Upper lobe of right lung (tissue), 1 donor: ENCODE results near the gene PTGDR. TPM values are rescaled to one million over a fixed set of nuclear protein-coding genes. Genes with fewer than 3 reads are reported as not detected.

ENCODE experiments used
- ATAC-seq: fragments of 200-7000 bp; cut with Tn5 transposase; one replicate; pipeline ENCODE4 v1.9.1; 2020; ENCODE audit warnings: mild to moderate bottlenecking, moderate library complexity
- DNase-seq: peaks from one replicate; pipeline ENCODE4 v3.0.0-alpha.2; 2020
- H3K27ac ChIP-seq: fragments of 200-600 bp; one replicate; pipeline ENCODE4 v1.8.0; 2022
- H3K27me3 ChIP-seq: fragments of 200-600 bp; one replicate; pipeline ENCODE4 v1.8.0; 2022; ENCODE audit warnings: mild to moderate bottlenecking
- H3K36me3 ChIP-seq: fragments of 200-600 bp; one replicate; pipeline ENCODE4 v1.8.0; 2022
- H3K4me1 ChIP-seq: fragments of 200-600 bp; one replicate; pipeline ENCODE4 v1.8.0; 2022
- H3K4me3 ChIP-seq: fragments of 200-600 bp; one replicate; pipeline ENCODE4 v1.8.0; 2022; ENCODE audit warnings: mild to moderate bottlenecking
- H3K9me3 ChIP-seq: fragments of 200-600 bp; one replicate; pipeline ENCODE4 v1.8.0; 2022
- intact Hi-C: fragments of 100-400 bp; cut with DNase I; formaldehyde crosslinking; loops from one replicate; pipeline ENCODE4 v1.11.0; 2022
- total RNA-seq: library from RNA; stranded (reverse); fragmentation: NEBNext Ultra II Directional; extraction: Animal tissue kit (Norgen Biotek cat#: 25700); gene quantifications from one replicate; pipeline ENCODE4 v1.2.1, GENCODE V29; 2021
- TF ChIP-seq, protein P1 (sequence below): fragments of 200-600 bp; IDR thresholded peaks from one replicate; pipeline ENCODE4 v1.8.0; 2022; ENCODE audit warnings: antibody characterized with exemption
- donor health status: DM: no; HTN: yes; CAD: no; lungs with severe emphysema.

Gene PTGDR
- total RNA-seq, 1 donor from 2014 or later: 1.6 TPM

DNA sequence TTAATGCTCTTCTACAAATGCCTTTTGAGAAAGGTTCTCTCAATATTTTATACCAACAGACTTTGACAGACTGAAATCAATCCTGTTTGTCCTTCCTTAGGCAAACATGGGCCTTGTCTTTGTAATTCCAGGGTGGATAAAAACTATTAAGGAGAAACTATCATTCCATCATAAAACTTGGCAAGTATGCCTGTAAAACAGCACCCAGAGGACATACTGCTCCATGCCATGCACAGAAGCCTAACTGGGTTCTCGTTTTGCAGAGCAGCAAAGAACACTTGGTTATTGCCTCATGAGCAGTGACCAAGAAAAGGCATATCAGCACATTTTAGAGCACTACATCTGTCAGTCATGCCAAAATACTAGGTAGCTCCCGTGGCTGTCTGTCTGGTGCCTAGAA is 33.8 kb upstream of the PTGDR start:
- no peak for DNase-seq
- peaks cover 3% of the 10 kb centered on the region for H3K27me3 ChIP-seq
- ATAC-seq: no peak
- no peak overlapping the region for H3K4me3 ChIP-seq
- TF ChIP-seq, protein P1, sequence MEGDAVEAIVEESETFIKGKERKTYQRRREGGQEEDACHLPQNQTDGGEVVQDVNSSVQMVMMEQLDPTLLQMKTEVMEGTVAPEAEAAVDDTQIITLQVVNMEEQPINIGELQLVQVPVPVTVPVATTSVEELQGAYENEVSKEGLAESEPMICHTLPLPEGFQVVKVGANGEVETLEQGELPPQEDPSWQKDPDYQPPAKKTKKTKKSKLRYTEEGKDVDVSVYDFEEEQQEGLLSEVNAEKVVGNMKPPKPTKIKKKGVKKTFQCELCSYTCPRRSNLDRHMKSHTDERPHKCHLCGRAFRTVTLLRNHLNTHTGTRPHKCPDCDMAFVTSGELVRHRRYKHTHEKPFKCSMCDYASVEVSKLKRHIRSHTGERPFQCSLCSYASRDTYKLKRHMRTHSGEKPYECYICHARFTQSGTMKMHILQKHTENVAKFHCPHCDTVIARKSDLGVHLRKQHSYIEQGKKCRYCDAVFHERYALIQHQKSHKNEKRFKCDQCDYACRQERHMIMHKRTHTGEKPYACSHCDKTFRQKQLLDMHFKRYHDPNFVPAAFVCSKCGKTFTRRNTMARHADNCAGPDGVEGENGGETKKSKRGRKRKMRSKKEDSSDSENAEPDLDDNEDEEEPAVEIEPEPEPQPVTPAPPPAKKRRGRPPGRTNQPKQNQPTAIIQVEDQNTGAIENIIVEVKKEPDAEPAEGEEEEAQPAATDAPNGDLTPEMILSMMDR: no peak
- H3K9me3 ChIP-seq: peaks cover 6% of the 10 kb centered on the region
- H3K36me3 ChIP-seq: no peaks in the 10 kb centered on the region
- intact Hi-C loops: no loop called here
- no peak overlapping the region for H3K27ac ChIP-seq
- no peaks in the 10 kb centered on the region for H3K4me1 ChIP-seq

DNA sequence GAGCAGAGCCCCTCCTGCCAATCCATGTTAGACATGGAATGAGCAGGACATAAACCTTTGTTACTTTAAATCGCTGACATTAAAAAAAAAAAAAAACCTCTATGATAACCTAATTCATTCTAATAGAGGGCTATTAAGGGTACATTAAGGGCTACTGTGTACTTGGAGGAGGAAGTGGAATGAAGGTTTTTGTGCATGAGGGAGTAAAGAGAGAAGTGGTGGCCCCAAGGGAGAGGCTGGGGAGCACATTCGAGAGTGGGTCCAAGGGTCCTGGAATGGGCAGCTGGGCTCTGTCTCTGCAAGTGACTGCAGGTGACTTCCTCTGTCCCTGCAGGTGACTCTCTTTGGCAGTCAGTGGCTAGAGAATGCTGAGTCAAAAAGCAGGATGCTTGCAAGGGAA is 32.1 kb upstream of the PTGDR start:
- no peaks in the 10 kb centered on the region for H3K9me3 ChIP-seq
- H3K4me1 ChIP-seq: no peaks in the 10 kb centered on the region
- no peak overlapping the region for H3K4me3 ChIP-seq
- TF ChIP-seq, protein P1: no peak
- intact Hi-C loops: no loop called here
- DNase-seq (no peak), ATAC-seq (no peak)
- H3K27ac ChIP-seq: no peak overlapping the region
- peaks cover 3% of the 10 kb centered on the region for H3K27me3 ChIP-seq
- H3K36me3 ChIP-seq: no peaks in the 10 kb centered on the region

DNA sequence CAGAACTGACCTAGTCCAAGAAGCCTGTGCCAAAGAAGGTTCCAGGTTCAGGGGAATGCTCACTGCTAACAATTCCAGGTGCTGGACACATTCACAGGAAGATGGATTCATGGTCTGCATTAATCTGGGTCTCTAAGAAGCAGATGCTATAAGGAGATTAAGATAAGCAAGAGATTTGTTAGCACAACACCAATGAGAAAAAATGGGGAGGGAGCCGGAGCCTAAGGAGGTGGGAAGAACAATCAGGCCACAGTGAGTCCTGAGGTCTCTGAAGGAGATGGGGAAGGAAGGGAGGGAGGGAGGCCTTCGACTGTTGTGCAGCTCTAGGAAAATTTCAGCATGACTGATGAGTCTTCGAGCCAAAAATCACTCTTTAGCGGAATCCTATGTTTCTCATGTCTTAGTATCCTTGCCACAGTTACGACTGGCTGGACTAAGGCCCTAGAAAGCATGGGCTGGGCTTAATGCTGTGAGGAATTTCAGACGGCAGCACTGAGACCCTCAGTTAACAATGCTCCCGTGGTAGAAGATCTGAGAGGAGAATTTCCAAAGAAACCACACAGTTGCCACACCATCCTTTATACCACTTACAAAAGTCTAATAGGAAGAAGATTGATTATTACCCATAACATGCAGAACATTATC is 31.5 kb upstream of the PTGDR start:
- DNase-seq (no peak), ATAC-seq (no peak)
- TF ChIP-seq, protein P1: no peak
- Histone ChIP-seq H3K27me3 (peaks cover 3% of the 10 kb centered on the region), H3K4me1 (no peaks in the 10 kb centered on the region), H3K9me3 (no peaks in the 10 kb centered on the region), H3K36me3 (no peaks in the 10 kb centered on the region), H3K4me3 (no peak overlapping the region), H3K27ac (no peak overlapping the region)
- intact Hi-C loops: no loop called here

DNA sequence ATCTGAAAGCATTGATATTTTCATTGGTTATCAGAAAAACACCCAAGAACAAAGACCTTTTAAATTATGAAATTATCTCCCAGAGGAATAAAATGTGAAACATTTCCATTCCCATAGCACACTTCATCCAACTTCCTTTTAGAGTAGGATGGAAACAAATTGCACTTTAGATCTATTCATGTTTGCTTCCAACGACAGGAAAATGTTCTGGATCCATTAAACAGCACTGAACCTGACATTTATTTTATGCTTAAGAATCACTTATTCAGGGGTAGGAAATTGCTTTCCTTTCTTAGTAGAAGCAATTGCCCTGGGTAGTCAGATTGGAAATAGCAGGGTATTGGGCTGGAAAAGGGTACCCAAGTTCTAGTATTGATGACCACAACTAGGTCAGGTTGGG is 28.8 kb upstream of the PTGDR start:
- Histone ChIP-seq H3K9me3 (no peaks in the 10 kb centered on the region), H3K27me3 (peaks cover 3% of the 10 kb centered on the region), H3K4me3 (no peak overlapping the region), H3K27ac (no peak overlapping the region), H3K4me1 (no peaks in the 10 kb centered on the region), H3K36me3 (no peaks in the 10 kb centered on the region)
- intact Hi-C loops: no loop called here
- TF ChIP-seq, protein P1: no peak
- DNase-seq: no peak
- no peak for ATAC-seq

DNA sequence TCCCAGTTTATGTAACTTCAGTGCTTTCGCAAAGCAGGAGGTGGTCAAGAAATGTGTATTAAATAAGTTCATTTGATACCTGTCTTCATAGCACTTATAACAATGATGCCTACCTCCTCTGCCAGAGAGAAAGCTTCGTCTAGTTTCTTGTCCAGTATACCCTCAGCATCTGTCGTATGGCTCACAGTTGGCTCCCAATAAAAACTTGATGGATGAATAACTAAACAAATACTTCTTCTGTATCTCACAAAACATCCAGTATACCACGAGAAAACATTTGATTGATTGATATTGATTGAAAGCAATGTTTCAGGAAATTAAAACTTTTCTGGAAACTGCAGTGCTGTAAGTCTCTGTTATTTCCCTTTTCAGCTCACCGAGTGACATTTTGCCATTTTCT is 26.9 kb upstream of the PTGDR start:
- no peak overlapping the region for H3K27ac ChIP-seq
- H3K4me1 ChIP-seq: no peaks in the 10 kb centered on the region
- TF ChIP-seq, protein P1: no peak
- H3K27me3 ChIP-seq: peaks cover 3% of the 10 kb centered on the region
- no peak overlapping the region for H3K4me3 ChIP-seq
- ATAC-seq: no peak
- intact Hi-C loops: no loop called here
- DNase-seq: no peak
- H3K36me3 ChIP-seq: no peaks in the 10 kb centered on the region
- no peaks in the 10 kb centered on the region for H3K9me3 ChIP-seq
